ENCODE data around the gene RADIL.

RADIL gene

GRCh38 chr7:4851459-4852422 is 31.8 kb downstream of the RADIL start:
- H3K4me3 ChIP-seq (replicated peaks; ENCODE audit: low read depth, low read length) = no peak overlapping the region
- TF ChIP-seq CTCF (IDR thresholded peaks at IDR 0.05; ENCODE audit: low read length, missing control alignments) = no peak
- DNase-seq (ENCODE audit: low read depth) = no peak

- TF ChIP-seq CTCF (IDR thresholded peaks at IDR 0.05; ENCODE audit: low read length, missing control alignments) = no peak
- H3K4me3 ChIP-seq (replicated peaks; ENCODE audit: low read depth, low read length) = no peak overlapping the region
- no peak for DNase-seq (ENCODE audit: low read depth)
Observed at GRCh38 chr7:4850262-4850795, 33.2 kb downstream of the RADIL start.

- peak; percentile 30 for TF ChIP-seq CTCF (IDR thresholded peaks at IDR 0.05; ENCODE audit: low read length, missing control alignments)
- H3K4me3 ChIP-seq (replicated peaks; ENCODE audit: low read depth, low read length) = no peak overlapping the region
- DNase-seq (ENCODE audit: low read depth) = peak; percentile 34
Observed at GRCh38 chr7:4849390-4849789, 34.1 kb downstream of the RADIL start.

- TF ChIP-seq CTCF (IDR thresholded peaks at IDR 0.05; ENCODE audit: low read length, missing control alignments) = peak; percentile 52
- peak; percentile 56 for DNase-seq (ENCODE audit: low read depth)
- peak overlapping the region; percentile 44 for H3K4me3 ChIP-seq (replicated peaks; ENCODE audit: low read depth, low read length)
Observed at GRCh38 chr7:4845740-4846142, 37.8 kb downstream of the RADIL start.

- no peak overlapping the region for H3K4me3 ChIP-seq (replicated peaks; ENCODE audit: low read depth, low read length)
- no peak for TF ChIP-seq CTCF (IDR thresholded peaks at IDR 0.05; ENCODE audit: low read length, missing control alignments)
- peak; percentile 71 for DNase-seq (ENCODE audit: low read depth)
Observed at GRCh38 chr7:4842319-4843064, 41.0 kb downstream of the RADIL start.

- H3K4me3 ChIP-seq (replicated peaks; ENCODE audit: low read depth, low read length) = no peak overlapping the region
- DNase-seq (ENCODE audit: low read depth) = no peak
- TF ChIP-seq CTCF (IDR thresholded peaks at IDR 0.05; ENCODE audit: low read length, missing control alignments) = no peak
Observed at GRCh38 chr7:4841836-4842235, 41.7 kb downstream of the RADIL start.
